ENCODE measurements around the gene HMGN2. TPM values are rescaled to one million over a fixed set of nuclear protein-coding genes. Genes with fewer than 3 reads are reported as not detected.

HMGN2 gene
- total and polyA plus RNA-seq, 4 donors = 153 to 535 (median 278) TPM

- DNase-seq (no peak), ATAC-seq (ENCODE audit: low FRiP score) (no peak)
- intact Hi-C loops (cut with DNase I) = no loop called here
- no peaks in the 10 kb centered on the region for H3K27me3 ChIP-seq (ENCODE audit: control insufficient read depth in 1 of 2, insufficient read depth in 2 of 2, low read length in 1 of 2)
- 89 to 93% methylated on average over 3 of the region's 3 CpGs for WGBS, 2 donors
- peaks cover 5 to 6% of the 10 kb centered on the region in 2 donors for H3K36me3 ChIP-seq (ENCODE audit: control insufficient read depth in 1 of 2, insufficient read depth in 2 of 2, low read length in 1 of 2)
- no peaks in the 10 kb centered on the region for H3K9me3 ChIP-seq (ENCODE audit: control insufficient read depth, low read length)
- no peak overlapping the region for H3K4me3 ChIP-seq (ENCODE audit: low read length in 2 of 2)
- no peak overlapping the region for H3K27ac ChIP-seq (ENCODE audit: low read depth in 1 of 2, low read length in 2 of 2)
- no peaks in the 10 kb centered on the region for H3K4me1 ChIP-seq (ENCODE audit: control insufficient read depth in 1 of 2, insufficient read depth in 2 of 2, low read length in 2 of 2)
Measured at GRCh38 chr1:26450908-26451307, 21.3 kb upstream of the HMGN2 start.

GRCh38 chr1:26452459-26453183 lies 19.6 kb upstream of the HMGN2 start:
- WGBS, 2 donors = 93 to 96% methylated on average over 5 of the region's 5 CpGs
- intact Hi-C loops (cut with DNase I) = no loop called here
- ATAC-seq (ENCODE audit: low FRiP score) (no peak), DNase-seq (no peak)
- Histone ChIP-seq H3K27me3 (ENCODE audit: control insufficient read depth in 1 of 2, insufficient read depth in 2 of 2, low read length in 1 of 2) (no peaks in the 10 kb centered on the region), H3K36me3 (ENCODE audit: control insufficient read depth in 1 of 2, insufficient read depth in 2 of 2, low read length in 1 of 2) (peaks cover 3 to 6% of the 10 kb centered on the region in 2 donors), H3K4me3 (ENCODE audit: low read length in 2 of 2) (no peak overlapping the region), H3K27ac (ENCODE audit: low read depth in 1 of 2, low read length in 2 of 2) (no peak overlapping the region), H3K4me1 (ENCODE audit: control insufficient read depth in 1 of 2, insufficient read depth in 2 of 2, low read length in 2 of 2) (no peaks in the 10 kb centered on the region), H3K9me3 (ENCODE audit: control insufficient read depth, low read length) (no peaks in the 10 kb centered on the region)

GRCh38 chr1:26459148-26459547 lies 13.1 kb upstream of the HMGN2 start:
- Histone ChIP-seq H3K27me3 (ENCODE audit: control insufficient read depth in 1 of 2, insufficient read depth in 2 of 2, low read length in 1 of 2) (no peaks in the 10 kb centered on the region), H3K9me3 (ENCODE audit: control insufficient read depth, low read length) (no peaks in the 10 kb centered on the region), H3K27ac (ENCODE audit: low read depth in 1 of 2, low read length in 2 of 2) (no peak overlapping the region), H3K4me3 (ENCODE audit: low read length in 2 of 2) (no peak overlapping the region), H3K4me1 (ENCODE audit: control insufficient read depth in 1 of 2, insufficient read depth in 2 of 2, low read length in 2 of 2) (no peaks in the 10 kb centered on the region), H3K36me3 (ENCODE audit: control insufficient read depth in 1 of 2, insufficient read depth in 2 of 2, low read length in 1 of 2) (peaks cover 0 to 7% of the 10 kb centered on the region in 2 donors)
- WGBS, 2 donors = 80 to 93% methylated on average over 1 of the region's 1 CpG
- ATAC-seq (ENCODE audit: low FRiP score) (no peak), DNase-seq (no peak)
- intact Hi-C loops (cut with DNase I) = no loop called here

- Histone ChIP-seq H3K27ac (ENCODE audit: low read depth in 1 of 2, low read length in 2 of 2) (no peak overlapping the region), H3K27me3 (ENCODE audit: control insufficient read depth in 1 of 2, insufficient read depth in 2 of 2, low read length in 1 of 2) (no peaks in the 10 kb centered on the region), H3K4me1 (ENCODE audit: control insufficient read depth in 1 of 2, insufficient read depth in 2 of 2, low read length in 2 of 2) (no peaks in the 10 kb centered on the region), H3K4me3 (ENCODE audit: low read length in 2 of 2) (no peak overlapping the region), H3K9me3 (ENCODE audit: control insufficient read depth, low read length) (no peaks in the 10 kb centered on the region), H3K36me3 (ENCODE audit: control insufficient read depth in 1 of 2, insufficient read depth in 2 of 2, low read length in 1 of 2) (peaks cover 0 to 7% of the 10 kb centered on the region in 2 donors)
- WGBS, 2 donors = 61 to 62% methylated on average over 3 of the region's 3 CpGs
- intact Hi-C loops (cut with DNase I) = no loop called here
- ATAC-seq (ENCODE audit: low FRiP score) (no peak), DNase-seq (no peak)
Measured at GRCh38 chr1:26459573-26460031, 12.6 kb upstream of the HMGN2 start.

GRCh38 chr1:26468911-26469310 lies 3.3 kb upstream of the HMGN2 start:
- DNase-seq (no peak), ATAC-seq (ENCODE audit: low FRiP score) (no peak)
- H3K27me3 ChIP-seq (ENCODE audit: control insufficient read depth in 1 of 2, insufficient read depth in 2 of 2, low read length in 1 of 2) = no peaks in the 10 kb centered on the region
- no peaks in the 10 kb centered on the region for H3K4me1 ChIP-seq (ENCODE audit: control insufficient read depth in 1 of 2, insufficient read depth in 2 of 2, low read length in 2 of 2)
- intact Hi-C loops (cut with DNase I) = no loop called here
- no peak overlapping the region for H3K4me3 ChIP-seq (ENCODE audit: low read length in 2 of 2)
- H3K9me3 ChIP-seq (ENCODE audit: control insufficient read depth, low read length) = no peaks in the 10 kb centered on the region
- H3K36me3 ChIP-seq (ENCODE audit: control insufficient read depth in 1 of 2, insufficient read depth in 2 of 2, low read length in 1 of 2) = peaks cover 0 to 12% of the 10 kb centered on the region in 2 donors
- WGBS, 2 donors = 66 to 74% methylated on average over 10 of the region's 10 CpGs
- H3K27ac ChIP-seq (ENCODE audit: low read depth in 1 of 2, low read length in 2 of 2) = no peak overlapping the region

GRCh38 chr1:26469558-26469957 lies 2.7 kb upstream of the HMGN2 start:
- WGBS, 2 donors = 90 to 94% methylated on average over 5 of the region's 5 CpGs
- H3K4me3 ChIP-seq (ENCODE audit: low read length in 2 of 2) = no peak overlapping the region
- no peak for DNase-seq

GRCh38 chr1:26470878-26471497 lies 1.3 kb upstream of the HMGN2 start:
- Histone ChIP-seq H3K9me3 (ENCODE audit: control insufficient read depth, low read length) (no peaks in the 10 kb centered on the region), H3K4me3 (ENCODE audit: low read length in 2 of 2) (no peak overlapping the region), H3K27ac (ENCODE audit: low read depth in 1 of 2, low read length in 2 of 2) (no peak overlapping the region), H3K4me1 (ENCODE audit: control insufficient read depth in 1 of 2, insufficient read depth in 2 of 2, low read length in 2 of 2) (no peaks in the 10 kb centered on the region), H3K27me3 (ENCODE audit: control insufficient read depth in 1 of 2, insufficient read depth in 2 of 2, low read length in 1 of 2) (no peaks in the 10 kb centered on the region), H3K36me3 (ENCODE audit: control insufficient read depth in 1 of 2, insufficient read depth in 2 of 2, low read length in 1 of 2) (peaks cover 0 to 5% of the 10 kb centered on the region in 2 donors)
- 44 to 45% methylated on average over 14 of the region's 14 CpGs for WGBS, 2 donors
- DNase-seq = no peak
- intact Hi-C loops (cut with DNase I) = loop anchor here in 1 of 2 donors (5.0 kb wide), 1 partner anchor 39 kb away; the partner anchor contains the start of gene DHDDS
- no peak for ATAC-seq (ENCODE audit: low FRiP score)

More at GRCh38 chr1:26469558-26469957, 2.7 kb upstream of the HMGN2 start:
- H3K27ac ChIP-seq (ENCODE audit: low read depth in 1 of 2, low read length in 2 of 2) = no peak overlapping the region
- no peak for ATAC-seq (ENCODE audit: low FRiP score)
- peaks cover 0 to 11% of the 10 kb centered on the region in 2 donors for H3K36me3 ChIP-seq (ENCODE audit: control insufficient read depth in 1 of 2, insufficient read depth in 2 of 2, low read length in 1 of 2)
- H3K27me3 ChIP-seq (ENCODE audit: control insufficient read depth in 1 of 2, insufficient read depth in 2 of 2, low read length in 1 of 2) = no peaks in the 10 kb centered on the region
- no peaks in the 10 kb centered on the region for H3K9me3 ChIP-seq (ENCODE audit: control insufficient read depth, low read length)
- H3K4me1 ChIP-seq (ENCODE audit: control insufficient read depth in 1 of 2, insufficient read depth in 2 of 2, low read length in 2 of 2) = no peaks in the 10 kb centered on the region
- intact Hi-C loops (cut with DNase I) = no loop called here

GRCh38 chr1:26471498-26472319 lies 531 bp upstream of the HMGN2 start:
- intact Hi-C loops (cut with DNase I) = loop anchor here in 1 of 2 donors (5.0 kb wide), 1 partner anchor 39 kb away; the partner anchor contains the start of gene DHDDS
- 0 to 1% methylated on average over 46 to 52 of the region's 52 CpGs for WGBS, 2 donors
- ATAC-seq (ENCODE audit: low FRiP score) (peak; percentile 66), DNase-seq (peak; percentile 88 to 89)
- H3K4me1 ChIP-seq (ENCODE audit: control insufficient read depth in 1 of 2, insufficient read depth in 2 of 2, low read length in 2 of 2) = no peaks in the 10 kb centered on the region
- H3K4me3 ChIP-seq (ENCODE audit: low read length in 2 of 2) = peak overlapping the region; percentile 69 to 94
- H3K27me3 ChIP-seq (ENCODE audit: control insufficient read depth in 1 of 2, insufficient read depth in 2 of 2, low read length in 1 of 2) = no peaks in the 10 kb centered on the region
- no peaks in the 10 kb centered on the region for H3K9me3 ChIP-seq (ENCODE audit: control insufficient read depth, low read length)
- peaks cover 0 to 5% of the 10 kb centered on the region in 2 donors for H3K36me3 ChIP-seq (ENCODE audit: control insufficient read depth in 1 of 2, insufficient read depth in 2 of 2, low read length in 1 of 2)
- no peak overlapping the region for H3K27ac ChIP-seq (ENCODE audit: low read depth in 1 of 2, low read length in 2 of 2)
